ENCODE data around the gene SRD5A1.

Gene SRD5A1

GRCh38 chr5:6705959-6706358 is 72.7 kb downstream of the SRD5A1 start:
- H3K27me3 ChIP-seq (replicated peaks; ENCODE audit: insufficient read depth, low read length) = no peaks in the 10 kb centered on the region
- no peaks in the 10 kb centered on the region for H3K79me2 ChIP-seq (ENCODE audit: low read length)
- no peak for DNase-seq
- no peaks in the 10 kb centered on the region for H3K9me2 ChIP-seq (replicated peaks; ENCODE audit: insufficient read depth, low read length)
- no peaks in the 10 kb centered on the region for H3K36me3 ChIP-seq (replicated peaks; ENCODE audit: insufficient read depth, low read length)
- TF ChIP-seq CTCF (IDR thresholded peaks at IDR 0.05; ENCODE audit: low read length) (no peak), EZH2 (optimal IDR thresholded peaks at IDR 0.05; ENCODE audit: low read depth, low read length) (no peak), EZH2phosphoT487 (IDR thresholded peaks at IDR 0.05; ENCODE audit: low read length) (no peak)
- H3K27ac ChIP-seq (ENCODE audit: low read length) = no peak overlapping the region
- no peaks in the 10 kb centered on the region for H3K9me3 ChIP-seq (replicated peaks; ENCODE audit: insufficient read depth, low read length)
- peaks cover 16% of the 10 kb centered on the region for H3F3A ChIP-seq (ENCODE audit: insufficient read depth, low read length)
- H3K4me3 ChIP-seq (ENCODE audit: low read length) = no peak overlapping the region
- no peak overlapping the region for H2AFZ ChIP-seq (ENCODE audit: low read length)
- H4K20me1 ChIP-seq (ENCODE audit: insufficient read depth, low read length) = no peaks in the 10 kb centered on the region
- no peak overlapping the region for H3K9ac ChIP-seq (ENCODE audit: low read length)
- peak overlapping the region; percentile 26; the same call in 1 of the 2 replicates for H3K4me2 ChIP-seq (ENCODE audit: low read depth, low read length)
- peaks cover 20% of the 10 kb centered on the region for H3K4me1 ChIP-seq (ENCODE audit: low read length)

- H3K9ac ChIP-seq (ENCODE audit: low read length) = no peak overlapping the region
- H3K4me1 ChIP-seq (ENCODE audit: low read length) = peaks cover 30% of the 10 kb centered on the region
- H3F3A ChIP-seq (ENCODE audit: insufficient read depth, low read length) = peaks cover 29% of the 10 kb centered on the region
- H3K4me3 ChIP-seq (ENCODE audit: low read length) = no peak overlapping the region
- H3K79me2 ChIP-seq (ENCODE audit: low read length) = no peaks in the 10 kb centered on the region
- H3K36me3 ChIP-seq (replicated peaks; ENCODE audit: insufficient read depth, low read length) = no peaks in the 10 kb centered on the region
- H3K4me2 ChIP-seq (ENCODE audit: low read depth, low read length) = no peak overlapping the region
- no peaks in the 10 kb centered on the region for H3K27me3 ChIP-seq (replicated peaks; ENCODE audit: insufficient read depth, low read length)
- H3K9me3 ChIP-seq (replicated peaks; ENCODE audit: insufficient read depth, low read length) = no peaks in the 10 kb centered on the region
- DNase-seq = no peak
- TF ChIP-seq EZH2phosphoT487 (IDR thresholded peaks at IDR 0.05; ENCODE audit: low read length) = no peak
- no peak for TF ChIP-seq CTCF (IDR thresholded peaks at IDR 0.05; ENCODE audit: low read length)
- no peak for TF ChIP-seq EZH2 (optimal IDR thresholded peaks at IDR 0.05; ENCODE audit: low read depth, low read length)
- H2AFZ ChIP-seq (ENCODE audit: low read length) = no peak overlapping the region
- no peaks in the 10 kb centered on the region for H4K20me1 ChIP-seq (ENCODE audit: insufficient read depth, low read length)
- H3K27ac ChIP-seq (ENCODE audit: low read length) = no peak overlapping the region
- H3K9me2 ChIP-seq (replicated peaks; ENCODE audit: insufficient read depth, low read length) = no peaks in the 10 kb centered on the region
Measured at GRCh38 chr5:6707852-6708251, 74.6 kb downstream of the SRD5A1 start.

GRCh38 chr5:6708814-6709213 is 75.6 kb downstream of the SRD5A1 start:
- DNase-seq = peak; percentile 81
- Histone ChIP-seq H3K4me1 (ENCODE audit: low read length) (peaks cover 30% of the 10 kb centered on the region), H3K9ac (ENCODE audit: low read length) (no peak overlapping the region), H3K4me2 (ENCODE audit: low read depth, low read length) (peak overlapping the region; percentile 1; the same call in 1 of the 2 replicates), H2AFZ (ENCODE audit: low read length) (no peak overlapping the region), H3K4me3 (ENCODE audit: low read length) (no peak overlapping the region), H4K20me1 (ENCODE audit: insufficient read depth, low read length) (no peaks in the 10 kb centered on the region), H3K27me3 (replicated peaks; ENCODE audit: insufficient read depth, low read length) (no peaks in the 10 kb centered on the region), H3K27ac (ENCODE audit: low read length) (peak overlapping the region; percentile 48; the same call in 1 of the 2 replicates), H3K9me2 (replicated peaks; ENCODE audit: insufficient read depth, low read length) (no peaks in the 10 kb centered on the region), H3K36me3 (replicated peaks; ENCODE audit: insufficient read depth, low read length) (no peaks in the 10 kb centered on the region), H3K9me3 (replicated peaks; ENCODE audit: insufficient read depth, low read length) (no peaks in the 10 kb centered on the region), H3K79me2 (ENCODE audit: low read length) (no peaks in the 10 kb centered on the region), H3F3A (ENCODE audit: insufficient read depth, low read length) (peaks cover 30% of the 10 kb centered on the region)
- TF ChIP-seq EZH2 (optimal IDR thresholded peaks at IDR 0.05; ENCODE audit: low read depth, low read length) (no peak), CTCF (IDR thresholded peaks at IDR 0.05; ENCODE audit: low read length) (no peak), EZH2phosphoT487 (IDR thresholded peaks at IDR 0.05; ENCODE audit: low read length) (no peak)

Data from MM.1S (cell line).